HG02763 (cell line): ENCODE data around the gene UMPS.

Source experiments
- ATAC-seq: cut with Tn5 transposase; IDR thresholded peaks from one replicate; pipeline ENCODE4 v1.9.1; 2021; ENCODE audit warnings: mild to moderate bottlenecking, moderate library complexity; ENCODE audit not compliant: unreplicated experiment

Gene UMPS

DNA sequence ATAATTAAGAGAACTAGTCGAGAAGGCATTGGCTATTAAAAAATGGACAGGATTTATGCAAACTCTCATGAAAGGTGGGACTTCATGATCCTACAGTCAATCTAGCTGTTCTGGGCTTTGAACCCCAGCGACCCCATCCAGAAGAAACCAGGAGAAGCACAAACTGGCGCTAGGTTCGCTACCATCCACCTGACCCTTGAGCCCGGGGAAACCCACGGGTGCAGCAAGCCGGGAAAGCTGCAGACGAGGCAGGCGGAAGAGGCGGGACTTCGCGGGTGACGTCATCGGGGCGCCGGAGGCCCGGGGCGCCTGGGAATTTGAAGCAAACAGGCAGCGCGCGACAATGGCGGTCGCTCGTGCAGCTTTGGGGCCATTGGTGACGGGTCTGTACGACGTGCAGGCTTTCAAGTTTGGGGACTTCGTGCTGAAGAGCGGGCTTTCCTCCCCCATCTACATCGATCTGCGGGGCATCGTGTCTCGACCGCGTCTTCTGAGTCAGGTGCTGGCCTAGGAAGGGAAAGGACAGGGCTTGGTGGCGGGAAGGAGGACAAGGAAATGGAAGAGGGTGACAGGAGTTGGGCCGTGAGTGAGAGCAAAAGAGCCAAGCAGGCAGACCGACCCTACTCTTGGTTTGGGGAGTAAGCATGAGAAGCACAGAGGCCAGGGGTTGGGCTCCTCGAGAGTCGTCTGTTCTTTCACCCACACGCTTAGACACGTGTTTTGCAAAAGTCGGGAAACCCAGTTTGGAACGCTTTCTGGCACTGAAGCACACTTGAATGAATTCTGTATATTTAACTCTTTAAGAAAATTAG, at the start of gene UMPS:
Gene UMPS (plus strand): TSS at position 324 of the 812 bp plus-strand sequence. CDS start 20 bp downstream, at position 344.
- ATAC-seq, result peak; percentile 95

GRCh38 chr3:124680521-124680920, 49.7 kb upstream of the UMPS start:
- no peak for ATAC-seq

- ATAC-seq, result no peak
Observed at GRCh38 chr3:124682263-124682662, 48.0 kb upstream of the UMPS start.

GRCh38 chr3:124684459-124684858, 45.8 kb upstream of the UMPS start:
- ATAC-seq, result no peak

DNA sequence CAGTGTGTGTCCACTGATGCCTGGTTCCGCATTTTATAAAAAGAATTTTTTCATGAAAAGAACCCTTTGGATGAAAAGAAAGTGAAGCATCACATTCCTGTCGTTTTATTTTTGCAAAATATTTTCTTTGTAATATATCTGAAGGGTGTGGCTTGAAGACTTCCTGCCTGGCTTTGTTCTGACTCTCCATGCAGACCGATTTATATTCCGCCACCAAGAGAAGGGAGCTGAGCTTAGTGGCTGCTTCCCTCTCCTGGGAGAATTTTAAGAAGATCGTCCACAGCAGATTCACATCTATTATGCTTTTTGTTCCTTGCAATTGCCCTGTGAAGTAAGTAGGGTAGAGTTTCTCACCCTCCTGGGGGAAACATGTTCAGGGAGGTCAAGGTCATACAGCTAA, 45.2 kb upstream of the UMPS start:
- ATAC-seq, result no peak

DNA sequence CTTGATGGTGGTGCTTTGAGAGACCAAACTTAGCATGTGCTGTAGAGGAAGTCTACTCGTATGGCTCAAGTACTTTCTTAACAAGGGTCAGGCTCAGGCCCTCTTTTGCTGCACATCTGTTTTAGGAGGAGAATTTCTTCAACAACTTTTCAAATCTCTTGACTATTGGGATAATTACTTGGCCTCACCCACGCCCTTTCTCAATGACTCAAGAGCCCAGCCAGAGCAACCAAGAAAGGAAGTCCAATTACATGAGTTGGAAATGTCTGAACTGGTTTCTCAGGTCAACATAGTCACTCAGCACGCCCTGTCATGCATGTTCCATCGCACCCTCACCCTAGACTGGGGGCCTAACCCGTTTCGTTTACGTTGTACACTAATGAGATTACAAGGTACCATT, 44.8 kb upstream of the UMPS start:
- no peak for ATAC-seq

- no peak for ATAC-seq
Observed at GRCh38 chr3:124686028-124686670, 44.1 kb upstream of the UMPS start.

DNA sequence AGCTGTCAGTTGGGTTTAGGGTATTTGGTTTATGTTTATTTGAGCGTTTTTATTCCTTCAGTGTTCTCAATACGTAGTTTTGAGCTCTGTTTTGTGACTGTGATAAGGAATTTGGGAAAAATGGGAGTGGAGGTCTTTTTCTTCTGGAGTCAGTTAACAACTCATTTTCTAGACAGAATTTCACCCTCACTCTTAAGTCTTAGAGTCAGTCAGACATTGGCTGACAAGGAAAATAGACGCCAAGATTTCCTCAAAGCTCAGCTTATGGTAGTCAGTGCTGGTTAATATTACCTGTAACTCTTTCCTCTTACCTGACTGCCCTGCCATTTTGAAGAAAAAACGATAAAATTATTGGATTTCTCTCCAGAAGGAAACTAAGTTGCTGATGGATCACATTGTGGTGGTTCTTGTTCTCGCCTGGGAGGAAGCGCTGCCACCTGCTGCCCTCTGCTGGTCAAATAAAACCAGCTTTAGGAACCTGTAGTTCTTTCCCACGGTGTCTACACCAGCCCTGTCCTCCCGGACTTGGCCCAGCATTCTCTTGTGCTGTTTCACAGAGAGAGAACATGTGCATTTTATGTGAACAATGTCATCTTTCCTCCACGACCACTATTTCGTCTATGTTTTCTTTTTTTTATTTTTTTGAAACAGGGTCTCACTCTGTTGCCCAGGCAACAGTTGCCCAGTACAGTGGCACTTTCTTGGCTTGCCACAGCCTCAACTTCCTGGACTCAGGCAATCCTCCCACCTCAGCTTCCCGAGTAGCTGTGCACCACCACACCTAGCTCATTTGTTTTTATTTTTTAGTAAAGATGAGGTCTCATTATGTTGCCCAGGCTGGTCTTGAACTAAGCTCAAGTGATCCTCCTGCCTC, 41.4 kb upstream of the UMPS start:
- peak; percentile 58 for ATAC-seq

DNA sequence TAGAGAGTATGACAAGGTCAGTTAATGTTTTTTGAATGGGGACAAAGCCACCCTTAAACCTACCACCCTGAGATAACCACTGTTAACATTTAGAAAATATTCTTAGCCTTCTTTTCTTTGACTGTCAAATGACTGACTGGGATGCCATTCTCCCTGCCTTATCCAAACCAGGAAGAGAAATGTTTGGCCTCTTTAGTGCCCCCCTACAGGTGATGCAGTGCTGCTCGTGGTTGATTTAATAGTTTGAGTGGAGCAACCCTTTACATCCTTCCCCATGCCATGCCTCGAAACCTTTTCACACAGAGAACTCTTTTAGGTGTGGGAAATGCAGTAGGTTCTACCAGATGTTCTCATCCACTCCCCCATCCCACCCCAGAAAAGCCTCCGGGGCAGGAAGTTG, 38.7 kb upstream of the UMPS start:
- no peak for ATAC-seq

DNA sequence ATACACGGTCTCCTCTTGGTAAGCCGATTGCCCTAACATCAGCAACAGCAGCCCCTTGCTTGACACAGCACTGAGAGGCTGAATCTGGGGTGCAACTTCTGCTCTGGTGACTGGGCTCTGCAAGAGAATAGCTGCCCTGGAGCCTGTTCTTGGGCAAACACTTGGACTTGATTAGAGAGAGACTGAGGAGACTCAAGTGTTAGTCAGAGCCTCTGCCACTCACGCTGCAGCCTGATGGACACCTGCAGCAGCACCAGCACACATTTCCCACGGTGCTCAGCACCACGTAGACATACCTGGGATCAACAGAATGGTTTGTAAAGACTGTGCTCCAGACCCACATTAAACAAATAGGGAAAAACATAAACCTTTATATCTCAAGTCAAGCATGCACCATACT, 35.8 kb upstream of the UMPS start:
- no peak for ATAC-seq

DNA sequence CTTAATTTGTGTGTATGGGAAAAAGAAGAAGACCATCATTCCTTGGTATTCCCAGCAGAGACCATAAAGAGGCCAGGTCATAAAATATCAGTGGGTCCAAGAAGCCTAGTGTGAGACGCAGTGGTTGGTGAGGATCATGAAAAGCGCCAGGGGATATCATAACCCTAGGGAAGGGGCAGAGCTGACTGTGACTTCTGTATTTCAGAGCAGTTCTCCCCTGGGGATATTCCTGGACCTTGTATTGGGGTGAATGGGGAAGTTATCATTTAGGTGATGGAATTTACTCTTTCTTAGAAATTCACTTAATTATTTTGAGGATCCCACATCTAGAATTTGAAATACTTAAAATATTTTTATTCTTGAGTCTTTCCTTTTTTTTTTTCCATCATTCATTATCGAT, 34.9 kb upstream of the UMPS start:
- ATAC-seq, result no peak

DNA sequence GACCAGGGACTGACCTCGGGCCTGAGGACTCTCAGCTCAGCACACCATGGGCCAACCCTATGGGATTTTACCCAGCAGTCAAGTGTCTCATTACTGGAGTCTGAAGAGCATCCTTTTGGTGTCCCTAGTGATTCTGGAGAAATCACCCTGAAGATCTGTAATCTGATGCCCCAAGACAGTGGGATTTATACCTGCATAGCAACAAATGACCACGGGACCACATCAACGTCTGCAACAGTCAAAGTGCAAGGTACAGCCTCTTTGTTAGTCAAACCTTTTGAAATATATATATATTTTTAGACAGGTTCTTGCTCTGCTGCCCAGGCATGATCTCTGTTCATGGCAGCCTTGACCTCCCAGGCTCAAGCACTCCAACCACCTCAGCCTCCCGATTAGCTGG, 34.2 kb upstream of the UMPS start:
- ATAC-seq, result no peak

DNA sequence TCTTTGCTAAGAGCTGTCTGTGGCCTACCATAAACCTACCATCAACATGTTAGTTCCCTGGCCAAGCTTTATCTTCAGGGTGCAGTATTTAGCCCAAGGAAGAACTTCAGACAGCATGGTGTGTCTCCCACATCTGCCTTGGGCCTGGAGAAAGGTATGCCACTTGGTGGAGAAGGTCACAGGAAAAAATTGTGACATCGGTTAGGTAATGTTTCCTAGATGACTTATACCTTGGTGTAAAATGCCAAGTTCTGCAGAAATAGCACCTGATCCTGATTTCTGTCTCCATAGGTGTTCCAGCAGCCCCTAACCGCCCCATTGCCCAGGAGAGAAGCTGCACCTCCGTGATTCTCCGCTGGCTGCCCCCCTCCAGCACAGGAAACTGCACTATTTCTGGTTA, 33.0 kb upstream of the UMPS start:
- no peak for ATAC-seq

DNA sequence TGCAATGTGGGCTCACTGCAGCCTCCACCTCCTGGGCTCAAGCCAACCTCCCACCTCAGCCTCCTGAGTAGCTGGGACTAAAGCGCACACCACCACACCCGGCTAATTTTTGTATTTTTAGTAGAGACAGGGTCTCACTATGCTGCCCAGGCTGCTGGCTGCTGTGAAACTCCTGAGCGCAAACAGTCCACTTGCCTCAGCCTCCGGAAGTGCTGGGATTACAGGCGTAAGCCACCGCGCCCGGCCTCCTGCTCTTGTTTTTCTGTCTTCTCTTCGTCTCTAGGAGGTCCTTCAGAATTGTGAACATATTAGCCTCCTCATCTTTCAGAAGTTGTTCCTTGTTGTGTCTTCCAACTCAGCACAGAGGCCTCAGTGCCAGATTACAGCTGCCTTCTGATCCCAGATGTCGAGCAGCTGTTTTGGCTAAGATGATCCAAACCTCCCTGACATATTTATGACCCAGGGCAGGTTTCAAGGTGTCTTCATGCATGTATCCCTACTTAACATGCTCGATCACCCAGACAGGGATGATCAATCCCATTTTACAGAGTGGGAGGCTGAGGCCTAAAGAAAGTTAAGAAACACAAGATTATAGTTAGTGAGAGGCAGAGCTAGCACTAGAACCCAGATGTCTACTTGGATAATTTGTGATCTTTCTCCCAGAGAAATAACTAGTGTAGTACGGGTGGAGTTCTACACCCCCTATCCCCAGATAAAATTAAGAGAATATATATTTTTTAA, 32.1 kb upstream of the UMPS start:
- ATAC-seq, result no peak

- ATAC-seq, result no peak
Observed at GRCh38 chr3:124699051-124699450, 31.2 kb upstream of the UMPS start.

DNA sequence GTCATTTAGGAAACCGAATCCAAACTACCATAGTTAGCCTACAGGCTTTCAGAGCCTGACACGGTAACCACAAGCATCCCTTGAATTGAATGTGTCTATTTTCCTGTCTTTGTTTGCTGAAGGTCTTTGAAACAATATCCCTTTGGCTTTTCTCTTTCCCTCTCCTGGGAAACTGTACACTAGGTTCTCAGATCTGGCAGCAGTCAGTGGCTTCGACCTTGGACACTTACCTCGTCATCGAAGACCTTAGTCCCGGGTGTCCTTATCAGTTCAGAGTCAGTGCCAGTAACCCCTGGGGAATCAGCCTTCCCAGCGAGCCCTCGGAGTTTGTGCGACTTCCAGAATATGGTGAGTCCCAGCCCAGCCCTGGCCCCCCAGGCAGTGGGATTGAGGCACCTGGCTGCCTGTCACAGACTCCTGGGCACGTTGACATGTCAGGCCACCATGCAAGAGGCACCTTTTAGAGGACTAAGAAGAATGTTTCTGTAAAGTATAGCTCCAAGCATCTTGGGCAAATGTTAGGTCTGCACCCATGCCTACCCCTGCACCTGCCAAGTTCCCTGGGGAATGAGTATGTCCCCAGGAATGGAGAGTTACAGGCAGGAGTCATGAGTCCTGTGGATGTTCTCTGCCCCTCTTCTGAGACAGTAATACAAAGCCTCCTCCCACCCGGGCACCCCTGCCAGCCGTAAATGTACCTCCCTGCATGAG, 30.4 kb upstream of the UMPS start:
- ATAC-seq, result no peak

- no peak for ATAC-seq
Observed at GRCh38 chr3:124700880-124701684, 29.2 kb upstream of the UMPS start.

GRCh38 chr3:124701687-124702086, 28.6 kb upstream of the UMPS start:
- no peak for ATAC-seq

DNA sequence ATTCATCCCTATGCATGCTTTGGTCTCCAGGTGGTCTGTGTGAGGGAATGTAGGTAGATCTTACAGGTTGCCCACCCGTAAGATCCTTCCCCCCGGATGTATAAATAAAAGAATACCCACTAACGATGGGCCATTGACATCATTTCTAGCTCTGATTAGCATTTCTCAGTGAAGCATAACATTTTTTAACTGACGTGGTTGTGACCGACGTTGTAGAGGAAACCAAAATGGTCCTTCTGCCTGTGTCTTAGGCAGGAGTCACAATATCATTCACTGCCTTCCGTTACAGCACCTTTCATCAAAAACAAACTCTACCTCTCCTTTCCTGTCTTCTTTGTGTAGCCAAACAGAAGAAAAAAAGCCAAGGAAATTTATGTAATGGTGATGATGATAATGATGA, 27.3 kb upstream of the UMPS start:
- ATAC-seq, result no peak
